Suprapubic skin (tissue), 4 donors: Measurements from ENCODE around the gene OR10A6.

Source experiments
- EP300 ChIP-seq: sonication (generic); formaldehyde crosslinking; IDR thresholded peaks from one replicate; pipeline ENCODE4 v1.6.1; 2017; ENCODE audit warnings: antibody characterized with exemption
- POLR2A ChIP-seq, 2 donors: fragments of 450-650 bp; IDR thresholded peaks; one replicate each; pipeline ENCODE4 v1.6.1; 2017; ENCODE audit warnings: antibody characterized with exemption in 2 of 2, mild to moderate bottlenecking in 2 of 2, moderate library complexity in 2 of 2
- POLR2AphosphoS5 ChIP-seq, 3 donors: sonication (generic); formaldehyde crosslinking; IDR thresholded peaks; one replicate each; pipeline ENCODE4 v1.6.1; 2017; ENCODE audit warnings: antibody characterized with exemption in 3 of 3
- TF ChIP-seq, protein P1 (sequence below), 2 donors: fragments of 200-600 bp in 1 of 2; fragments of 450-650 bp in 1 of 2; sonication (generic) in 1 of 2; IDR thresholded peaks; one replicate each; pipeline ENCODE4 v1.5.1; 2016 to 2019; ENCODE audit warnings: antibody characterized with exemption in 2 of 2, mild to moderate bottlenecking in 1 of 2, moderate library complexity in 1 of 2

DNA sequence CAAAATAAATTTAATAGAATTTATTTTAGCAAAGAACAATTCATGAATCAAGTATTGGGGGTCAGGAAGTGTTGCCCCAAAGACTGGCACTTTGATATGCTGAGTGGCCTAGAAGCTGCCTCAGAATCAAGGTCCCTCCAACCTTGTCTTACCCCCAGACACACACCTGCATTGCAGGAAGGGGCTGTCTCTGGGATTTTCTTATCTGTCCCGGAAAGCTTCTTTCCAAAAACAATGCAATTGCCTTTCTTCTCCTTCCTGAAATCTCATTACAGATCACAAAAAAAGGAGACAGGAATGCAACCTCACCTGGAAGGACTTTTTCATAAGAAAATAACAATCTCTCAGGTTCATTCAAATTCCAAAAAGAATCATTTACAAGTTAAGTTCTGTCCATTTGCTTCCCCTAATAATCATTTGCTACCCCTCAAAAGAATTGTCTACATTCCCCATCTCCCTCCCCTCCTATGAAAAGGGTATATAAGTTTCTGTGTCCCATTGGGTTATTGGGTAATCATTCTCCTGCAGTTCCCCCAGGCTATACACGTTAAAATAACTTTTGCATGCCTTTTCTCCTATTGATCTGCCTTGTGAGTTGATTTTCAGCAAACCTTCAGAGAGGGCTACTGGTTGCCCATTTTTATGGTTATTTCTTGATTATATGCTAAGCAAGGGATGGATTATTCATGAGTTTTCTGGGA, 21.3 kb downstream of the OR10A6 start:
- TF ChIP-seq POLR2A (IDR thresholded peaks at IDR 0.05), result no peak
- TF ChIP-seq, protein P1, sequence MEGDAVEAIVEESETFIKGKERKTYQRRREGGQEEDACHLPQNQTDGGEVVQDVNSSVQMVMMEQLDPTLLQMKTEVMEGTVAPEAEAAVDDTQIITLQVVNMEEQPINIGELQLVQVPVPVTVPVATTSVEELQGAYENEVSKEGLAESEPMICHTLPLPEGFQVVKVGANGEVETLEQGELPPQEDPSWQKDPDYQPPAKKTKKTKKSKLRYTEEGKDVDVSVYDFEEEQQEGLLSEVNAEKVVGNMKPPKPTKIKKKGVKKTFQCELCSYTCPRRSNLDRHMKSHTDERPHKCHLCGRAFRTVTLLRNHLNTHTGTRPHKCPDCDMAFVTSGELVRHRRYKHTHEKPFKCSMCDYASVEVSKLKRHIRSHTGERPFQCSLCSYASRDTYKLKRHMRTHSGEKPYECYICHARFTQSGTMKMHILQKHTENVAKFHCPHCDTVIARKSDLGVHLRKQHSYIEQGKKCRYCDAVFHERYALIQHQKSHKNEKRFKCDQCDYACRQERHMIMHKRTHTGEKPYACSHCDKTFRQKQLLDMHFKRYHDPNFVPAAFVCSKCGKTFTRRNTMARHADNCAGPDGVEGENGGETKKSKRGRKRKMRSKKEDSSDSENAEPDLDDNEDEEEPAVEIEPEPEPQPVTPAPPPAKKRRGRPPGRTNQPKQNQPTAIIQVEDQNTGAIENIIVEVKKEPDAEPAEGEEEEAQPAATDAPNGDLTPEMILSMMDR (IDR thresholded peaks at IDR 0.05), result no peak
- TF ChIP-seq POLR2AphosphoS5 (IDR thresholded peaks at IDR 0.05), result no peak
- TF ChIP-seq EP300, result no peak
